Measurements from ENCODE around the gene SLC4A5. TPM values are rescaled to one million over a fixed set of nuclear protein-coding genes. Genes with fewer than 3 reads are reported as not detected.

SLC4A5 gene
- total RNA-seq, 1 experiment from 2014 or later, result 1.8 TPM

GRCh38 chr2:74384051-74384450 is 40.8 kb upstream of the SLC4A5 start (continued):
- TF ChIP-seq STAT6 (CRISPR knock-in tag; conservative IDR thresholded peaks at IDR 0.05; ENCODE audit: low read depth) (no peak), E2F4 (CRISPR knock-in tag; IDR thresholded peaks at IDR 0.05; ENCODE audit: borderline replicate concordance, low read depth) (no peak), SOX15 (CRISPR knock-in tag; IDR thresholded peaks at IDR 0.05) (no peak), MYBL2 (CRISPR knock-in tag; IDR thresholded peaks at IDR 0.05) (no peak), USF2 (CRISPR knock-in tag; IDR thresholded peaks at IDR 0.05) (no peak), GABPB1 (CRISPR knock-in tag; IDR thresholded peaks at IDR 0.05) (no peak)

- peaks cover 20% of the 10 kb centered on the region for H3K4me1 Mint-ChIP-seq
- CTCF ChIA-PET, result interaction anchor here (2.4 kb wide), 1 partner anchor 8 kb away, joined by 17 read pairs; no protein-coding TSS in a partner anchor
- H3K4me3 Mint-ChIP-seq, result no peak overlapping the region
- no peak overlapping the region for H3K27ac Mint-ChIP-seq
- no peaks in the 10 kb centered on the region for H3K9me3 Mint-ChIP-seq
- ATAC-seq (no peak), DNase-seq (ENCODE audit: low spot score) (no peak)
- TF ChIP-seq RORB (CRISPR knock-in tag; IDR thresholded peaks at IDR 0.05), result no peak
- TF ChIP-seq ERG (CRISPR knock-in tag; IDR thresholded peaks at IDR 0.05), result no peak
- no peak for TF ChIP-seq ZNF425 (CRISPR knock-in tag; conservative IDR thresholded peaks at IDR 0.05)
- no peak for TF ChIP-seq NFATC4 (CRISPR knock-in tag; IDR thresholded peaks at IDR 0.05)
- no peak for TF ChIP-seq NFE2L1 (CRISPR knock-in tag; IDR thresholded peaks at IDR 0.05)
- TF ChIP-seq MXD4 (CRISPR knock-in tag; IDR thresholded peaks at IDR 0.05; ENCODE audit: borderline replicate concordance), result no peak
- H3K27me3 Mint-ChIP-seq (ENCODE audit: low read depth), result no peaks in the 10 kb centered on the region
- POLR2A ChIA-PET, result interaction anchor here (1.7 kb wide), 1 partner anchor 8 kb away, joined by 12 read pairs; no protein-coding TSS in a partner anchor
- no peaks in the 10 kb centered on the region for H3K36me3 Mint-ChIP-seq
These were observed 40.0 kb upstream of the SLC4A5 start for GRCh38 chr2:74383254-74383653.

DNA sequence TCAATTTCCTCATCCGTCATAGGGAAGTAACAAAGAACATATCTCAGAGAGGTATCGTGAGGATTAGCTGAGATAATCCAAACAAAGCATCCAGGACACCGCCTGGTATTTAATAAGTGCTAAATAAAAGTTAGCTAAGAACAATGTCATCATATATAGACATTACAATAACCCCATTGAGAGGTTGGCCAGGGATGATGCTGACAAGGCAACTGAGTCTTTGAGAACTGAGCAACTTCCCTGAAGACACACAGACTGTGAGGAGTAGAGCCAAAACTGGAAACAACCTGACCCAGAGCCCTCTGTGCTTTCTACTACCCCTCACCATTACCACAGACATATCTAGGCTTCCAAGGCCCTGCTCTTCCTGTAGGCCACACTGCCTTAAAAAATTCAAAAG is 38.5 kb upstream of the SLC4A5 start:
- Mint-ChIP-seq H3K4me1 (peaks cover 20% of the 10 kb centered on the region), H3K36me3 (peaks cover 8% of the 10 kb centered on the region), H3K27me3 (ENCODE audit: low read depth) (no peaks in the 10 kb centered on the region), H3K27ac (no peak overlapping the region; the same call in 1 of the 2 replicates), H3K9me3 (no peaks in the 10 kb centered on the region), H3K4me3 (no peak overlapping the region)
- ChIA-PET POLR2A (interaction anchor here (1.7 kb wide), 1 partner anchor 10 kb away, joined by 12 read pairs; no protein-coding TSS in a partner anchor), CTCF (interaction anchor here (1.2 to 2.4 kb wide), 2 partner anchors 9 to 47 kb away, joined by 6 to 17 read pairs; no protein-coding TSS in a partner anchor)
- DNase-seq (ENCODE audit: low spot score), result no peak
- no peak for ATAC-seq
- no peak for TF ChIP-seq JUN (CRISPR knock-in tag; IDR thresholded peaks at IDR 0.05)
- TF ChIP-seq CBFB (CRISPR knock-in tag; IDR thresholded peaks at IDR 0.05; ENCODE audit: low read depth), result no peak
- TF ChIP-seq CREB1 (CRISPR knock-in tag; IDR thresholded peaks at IDR 0.05), result no peak
- no peak for TF ChIP-seq SMAD3 (CRISPR knock-in tag; IDR thresholded peaks at IDR 0.05; ENCODE audit: borderline replicate concordance)
- TF ChIP-seq SP1 (CRISPR knock-in tag; conservative IDR thresholded peaks at IDR 0.05), result no peak
